ENCODE data around the gene UNC80.
"Not testable (repeated sequence)": the region's sequence is repeated elsewhere in the genome, so short reads cannot be mapped to it uniquely, and the experiment has no call there.

UNC80 gene, protein sequence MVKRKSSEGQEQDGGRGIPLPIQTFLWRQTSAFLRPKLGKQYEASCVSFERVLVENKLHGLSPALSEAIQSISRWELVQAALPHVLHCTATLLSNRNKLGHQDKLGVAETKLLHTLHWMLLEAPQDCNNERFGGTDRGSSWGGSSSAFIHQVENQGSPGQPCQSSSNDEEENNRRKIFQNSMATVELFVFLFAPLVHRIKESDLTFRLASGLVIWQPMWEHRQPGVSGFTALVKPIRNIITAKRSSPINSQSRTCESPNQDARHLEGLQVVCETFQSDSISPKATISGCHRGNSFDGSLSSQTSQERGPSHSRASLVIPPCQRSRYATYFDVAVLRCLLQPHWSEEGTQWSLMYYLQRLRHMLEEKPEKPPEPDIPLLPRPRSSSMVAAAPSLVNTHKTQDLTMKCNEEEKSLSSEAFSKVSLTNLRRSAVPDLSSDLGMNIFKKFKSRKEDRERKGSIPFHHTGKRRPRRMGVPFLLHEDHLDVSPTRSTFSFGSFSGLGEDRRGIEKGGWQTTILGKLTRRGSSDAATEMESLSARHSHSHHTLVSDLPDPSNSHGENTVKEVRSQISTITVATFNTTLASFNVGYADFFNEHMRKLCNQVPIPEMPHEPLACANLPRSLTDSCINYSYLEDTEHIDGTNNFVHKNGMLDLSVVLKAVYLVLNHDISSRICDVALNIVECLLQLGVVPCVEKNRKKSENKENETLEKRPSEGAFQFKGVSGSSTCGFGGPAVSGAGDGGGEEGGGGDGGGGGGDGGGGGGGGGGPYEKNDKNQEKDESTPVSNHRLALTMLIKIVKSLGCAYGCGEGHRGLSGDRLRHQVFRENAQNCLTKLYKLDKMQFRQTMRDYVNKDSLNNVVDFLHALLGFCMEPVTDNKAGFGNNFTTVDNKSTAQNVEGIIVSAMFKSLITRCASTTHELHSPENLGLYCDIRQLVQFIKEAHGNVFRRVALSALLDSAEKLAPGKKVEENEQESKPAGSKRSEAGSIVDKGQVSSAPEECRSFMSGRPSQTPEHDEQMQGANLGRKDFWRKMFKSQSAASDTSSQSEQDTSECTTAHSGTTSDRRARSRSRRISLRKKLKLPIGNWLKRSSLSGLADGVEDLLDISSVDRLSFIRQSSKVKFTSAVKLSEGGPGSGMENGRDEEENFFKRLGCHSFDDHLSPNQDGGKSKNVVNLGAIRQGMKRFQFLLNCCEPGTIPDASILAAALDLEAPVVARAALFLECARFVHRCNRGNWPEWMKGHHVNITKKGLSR (N-terminal part only)

DNA sequence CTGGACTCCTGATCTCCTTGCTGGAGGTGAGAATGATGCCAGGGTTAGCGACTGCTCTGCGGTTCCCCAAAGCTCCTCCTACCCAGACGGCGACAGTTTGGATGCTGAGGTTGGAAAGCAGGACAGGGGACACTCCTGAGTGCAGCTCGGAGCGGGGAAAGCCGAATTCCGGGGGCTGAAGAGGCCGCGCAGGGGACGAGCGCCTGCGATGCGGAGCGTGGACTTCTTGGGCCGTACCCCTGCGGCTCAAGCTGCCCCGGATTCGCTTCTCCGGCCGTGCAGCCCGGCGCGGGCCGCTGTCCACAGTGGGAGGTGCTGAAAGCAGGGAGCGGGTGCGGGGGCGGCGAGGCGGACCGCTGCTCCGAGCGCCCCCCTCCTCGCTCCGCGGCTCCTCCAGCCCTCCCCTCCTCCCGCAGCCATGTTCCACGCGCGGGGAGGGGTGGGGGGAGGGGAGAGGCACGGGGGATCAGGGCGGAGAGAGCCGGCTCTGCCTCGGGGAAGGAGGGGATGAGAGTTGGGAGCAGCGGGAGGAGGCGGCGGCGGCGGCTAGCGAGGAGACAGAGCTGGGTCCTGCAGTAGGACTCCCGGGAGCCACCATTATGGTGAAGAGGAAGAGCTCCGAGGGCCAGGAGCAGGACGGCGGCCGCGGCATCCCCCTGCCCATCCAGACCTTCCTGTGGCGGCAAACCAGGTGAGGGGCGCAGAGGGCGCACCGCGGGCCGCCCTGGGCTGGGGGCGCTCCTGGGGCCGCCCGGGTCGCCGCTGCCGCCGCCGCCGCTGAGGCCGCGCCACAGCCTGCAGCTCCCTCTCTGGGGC, at the start of gene UNC80:
Gene UNC80 (plus strand): TSS at position 359 of the 816 bp plus-strand sequence. CDS start 241 bp downstream, at position 600.
- DNase-seq (ENCODE audit: extremely low read depth in 1 of 2, low read depth in 1 of 2) = peak in 1 of 2 donors; percentile 7

DNA sequence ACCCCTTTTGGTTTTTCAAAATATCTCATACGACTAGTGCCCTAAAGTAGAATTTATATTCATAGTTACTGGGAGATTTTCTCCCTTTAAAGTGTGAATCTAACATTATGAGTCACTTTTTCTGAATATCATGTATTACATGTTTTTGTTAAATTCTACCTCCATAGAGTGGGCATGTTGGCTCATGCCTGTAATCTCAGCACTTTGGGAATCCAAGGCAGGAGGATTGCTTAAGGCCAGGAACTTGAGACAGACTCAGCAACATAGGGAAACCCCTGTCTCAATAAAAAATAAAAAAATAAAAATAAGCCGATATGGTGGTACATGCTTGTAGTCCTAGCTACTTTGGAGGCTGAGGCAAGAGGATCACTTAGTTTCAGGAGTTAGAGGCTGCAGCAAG, 45.3 kb upstream of the UNC80 start:
- no peak for DNase-seq (ENCODE audit: extremely low read depth in 1 of 2, low read depth in 1 of 2)

DNA sequence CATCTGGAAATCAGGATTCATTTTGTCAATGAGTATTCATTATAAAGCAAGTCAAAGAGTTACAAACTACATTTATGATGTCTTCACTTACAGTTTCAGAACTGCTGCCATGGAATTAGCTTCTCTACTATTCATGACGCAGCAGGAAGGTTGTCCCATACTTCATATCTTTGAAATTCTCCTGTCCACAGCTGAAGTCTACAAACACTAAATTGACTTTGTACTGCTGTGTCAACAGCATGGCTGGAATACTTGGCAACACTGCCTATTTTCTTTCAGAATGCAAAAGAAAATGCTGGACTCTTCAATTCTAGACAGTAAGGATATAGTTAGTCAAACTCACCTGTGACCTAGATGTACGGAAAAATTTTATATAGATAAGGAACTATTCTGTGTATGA, 44.6 kb upstream of the UNC80 start:
- DNase-seq (ENCODE audit: extremely low read depth in 1 of 2, low read depth in 1 of 2) = no peak

DNA sequence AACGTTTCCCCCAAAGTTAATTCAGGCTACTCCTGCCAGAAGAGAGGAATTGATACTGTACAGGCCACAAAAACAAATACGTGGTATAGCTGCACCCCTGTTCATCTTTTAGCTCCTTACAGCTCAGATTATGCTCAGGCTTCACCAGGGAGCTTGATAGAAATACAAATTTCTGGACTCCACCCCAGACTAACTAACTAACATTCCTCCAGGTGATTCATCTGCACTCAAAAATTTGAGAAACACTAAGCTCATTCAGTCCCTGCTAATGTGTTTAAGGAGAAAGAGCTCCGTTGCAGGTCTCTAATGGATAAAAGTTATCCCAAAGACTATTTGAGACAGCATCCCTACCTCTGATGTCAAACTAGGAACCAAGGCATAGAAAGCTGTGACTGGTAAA, 36.8 kb upstream of the UNC80 start:
- no peak for DNase-seq (ENCODE audit: extremely low read depth in 1 of 2, low read depth in 1 of 2)

DNA sequence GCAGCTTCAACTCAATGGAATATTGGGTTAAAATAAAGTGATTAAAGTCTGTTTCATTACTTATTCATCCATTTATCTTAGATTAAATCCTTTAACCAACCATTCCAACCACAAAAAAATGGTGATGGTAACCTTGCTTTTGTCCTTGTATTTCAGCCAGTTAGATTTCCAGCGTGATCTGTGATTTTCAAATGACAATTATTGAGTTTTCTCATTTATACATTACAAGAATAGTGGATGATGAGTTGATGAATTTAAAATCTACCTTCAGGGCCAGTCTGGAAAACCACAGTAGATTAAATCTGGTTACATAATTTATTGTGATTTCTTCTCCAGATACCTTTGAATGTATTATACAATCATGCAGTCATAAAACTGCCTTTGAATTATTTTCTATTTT, 29.7 kb upstream of the UNC80 start:
- no peak for DNase-seq (ENCODE audit: extremely low read depth in 1 of 2, low read depth in 1 of 2)

DNA sequence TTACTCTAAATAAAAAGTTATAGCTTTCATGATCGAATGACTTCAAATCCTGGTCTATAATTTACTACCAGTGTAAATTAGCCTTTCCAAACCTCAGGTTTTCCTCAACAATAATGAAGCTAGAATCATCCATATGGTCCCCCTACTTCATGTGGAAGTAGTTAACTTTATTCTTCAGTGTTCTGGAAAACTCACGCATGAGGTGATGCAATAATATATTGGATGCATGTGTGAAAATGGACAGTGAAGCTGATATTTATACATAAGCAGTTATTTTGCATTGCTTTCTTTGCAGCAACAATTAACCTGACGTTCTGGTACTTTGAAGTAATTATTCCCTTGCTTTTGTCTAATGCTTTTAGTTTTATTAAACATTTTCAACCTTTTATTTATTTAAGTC, 18.6 kb upstream of the UNC80 start:
- DNase-seq (ENCODE audit: extremely low read depth in 1 of 2, low read depth in 1 of 2) = no peak

DNA sequence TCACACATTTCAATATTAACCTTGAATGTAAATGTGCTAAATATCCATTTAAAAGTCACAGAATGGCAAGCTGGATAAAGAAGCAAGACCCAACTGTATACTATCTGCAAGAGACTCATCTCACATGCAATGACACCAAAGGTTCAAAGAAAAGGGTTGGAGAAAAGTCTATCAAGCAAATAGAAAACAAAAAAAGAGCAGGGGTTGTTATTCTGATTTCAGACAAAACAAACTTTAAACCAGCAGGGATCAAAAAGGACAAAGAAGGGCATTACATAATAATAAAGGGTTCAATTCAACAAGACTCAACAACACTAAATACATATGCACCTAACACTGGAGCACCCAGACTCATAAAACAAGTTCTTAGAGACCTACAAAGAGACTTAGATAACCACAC, 14.5 kb upstream of the UNC80 start:
- no peak for DNase-seq (ENCODE audit: extremely low read depth in 1 of 2, low read depth in 1 of 2)

DNA sequence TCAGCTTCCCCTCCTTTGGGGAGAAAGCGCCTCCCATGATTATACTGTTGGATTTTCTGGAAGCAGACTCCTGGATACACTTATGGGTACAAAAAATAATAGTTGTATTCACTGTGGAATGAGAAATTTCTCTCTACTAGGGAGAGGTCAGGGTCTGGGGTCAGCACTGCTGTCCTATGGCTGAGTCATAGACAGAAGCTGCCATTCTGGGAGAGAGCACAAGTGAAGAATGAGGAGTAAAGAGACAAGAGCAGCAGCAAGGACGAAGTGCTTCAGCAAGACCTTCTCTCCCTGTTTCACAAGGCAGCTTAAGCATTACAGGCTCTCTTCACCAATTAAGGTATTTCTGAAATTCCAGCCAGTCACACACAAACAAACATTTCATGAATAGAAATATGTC, 10.1 kb upstream of the UNC80 start:
- DNase-seq (ENCODE audit: extremely low read depth in 1 of 2, low read depth in 1 of 2) = no peak

DNA sequence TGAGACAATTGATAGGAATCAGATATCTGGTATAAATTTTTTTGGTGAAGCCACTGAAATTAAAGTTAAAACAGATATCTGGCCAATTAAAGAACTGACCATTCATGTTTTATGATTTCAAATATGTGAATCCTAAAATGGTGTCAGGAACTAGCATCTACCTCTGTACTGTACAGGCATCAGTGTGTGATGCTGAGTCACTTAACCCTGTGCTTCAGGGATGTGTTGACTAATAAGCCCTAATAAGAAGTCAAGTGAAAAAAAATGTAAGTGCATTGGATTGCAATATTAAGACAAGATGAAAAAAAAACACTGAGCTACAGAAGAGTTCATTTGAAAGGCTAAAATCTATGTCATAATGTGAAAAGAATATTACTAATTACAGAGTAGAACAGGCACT, 9.1 kb upstream of the UNC80 start:
- no peak for DNase-seq (ENCODE audit: extremely low read depth in 1 of 2, low read depth in 1 of 2)

DNA sequence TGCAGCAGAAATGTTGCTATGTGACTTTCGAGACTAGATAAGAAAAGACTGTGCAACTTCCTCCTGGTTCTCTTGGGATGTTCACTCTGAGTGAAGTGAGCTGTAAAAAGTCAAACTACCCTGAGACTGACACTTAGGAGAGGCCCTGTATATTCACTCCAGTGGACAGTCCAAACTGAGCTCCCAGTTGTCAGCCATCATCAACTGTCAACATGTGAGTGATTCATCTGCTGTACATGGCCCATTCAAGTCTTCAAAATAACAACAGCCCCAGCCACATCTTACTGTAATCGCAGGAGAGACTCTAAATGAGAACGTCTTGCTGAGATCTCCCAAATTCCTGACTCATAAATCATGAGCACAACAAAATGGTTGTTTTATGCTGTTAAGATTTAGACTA, 8.5 kb upstream of the UNC80 start:
- DNase-seq (ENCODE audit: extremely low read depth in 1 of 2, low read depth in 1 of 2) = no peak

DNA sequence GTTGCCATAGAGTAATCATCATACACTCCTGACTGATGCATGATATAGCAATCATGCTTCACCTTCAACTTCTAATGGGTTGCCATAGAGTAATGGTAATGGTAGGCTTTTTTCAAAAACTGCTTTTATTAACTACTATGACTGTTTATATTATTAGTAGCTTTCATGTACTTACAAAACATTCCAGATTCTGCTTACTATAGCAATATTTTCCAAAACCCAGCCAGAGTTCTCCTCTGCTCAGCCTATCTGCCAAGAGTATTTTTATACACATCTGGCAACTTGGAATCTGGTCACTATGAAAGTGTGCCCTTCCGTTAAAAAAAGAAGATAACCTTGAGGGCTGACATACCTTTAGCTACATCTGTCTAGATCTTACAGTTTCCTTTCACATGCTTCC, 5.0 kb upstream of the UNC80 start:
- no peak for DNase-seq (ENCODE audit: extremely low read depth in 1 of 2, low read depth in 1 of 2)

DNA sequence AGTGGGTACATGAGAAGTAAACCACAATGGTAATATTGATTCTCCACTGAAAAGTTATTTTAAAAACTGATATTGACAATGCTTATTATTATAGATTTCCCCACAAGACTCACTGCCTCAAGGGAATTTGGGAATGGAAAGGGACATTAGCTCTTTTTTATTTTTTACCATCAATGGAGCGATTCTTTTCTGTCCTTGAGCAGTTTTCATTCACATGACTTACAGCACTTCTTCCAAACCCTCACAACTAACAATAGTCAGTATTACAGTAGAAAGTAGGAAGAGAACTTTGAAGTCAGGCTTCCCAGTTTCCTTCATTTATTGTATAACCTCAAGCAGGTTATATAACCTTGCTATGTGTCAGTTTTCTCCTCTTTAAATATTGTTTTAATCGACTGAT, 4.3 kb upstream of the UNC80 start:
- no peak for DNase-seq (ENCODE audit: extremely low read depth in 1 of 2, low read depth in 1 of 2)

DNA sequence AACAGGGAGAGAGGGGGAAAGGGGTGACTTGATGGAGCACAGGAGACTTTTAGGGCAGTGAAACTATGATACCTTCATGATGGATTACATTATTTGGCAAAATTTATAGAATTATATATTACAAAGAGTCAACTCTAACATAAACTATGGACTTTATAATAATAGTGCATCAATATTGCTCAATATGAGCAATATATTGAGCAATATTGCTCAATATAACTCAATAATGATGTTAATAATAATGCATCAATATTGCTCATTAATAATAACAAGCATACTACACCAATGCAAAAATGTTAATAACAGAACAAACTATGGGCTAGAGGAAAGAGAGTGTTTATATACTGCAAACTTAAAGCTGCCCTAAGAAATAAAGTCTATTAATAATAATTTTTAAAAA, 3.1 kb upstream of the UNC80 start:
- no peak for DNase-seq (ENCODE audit: extremely low read depth in 1 of 2, low read depth in 1 of 2)

DNA sequence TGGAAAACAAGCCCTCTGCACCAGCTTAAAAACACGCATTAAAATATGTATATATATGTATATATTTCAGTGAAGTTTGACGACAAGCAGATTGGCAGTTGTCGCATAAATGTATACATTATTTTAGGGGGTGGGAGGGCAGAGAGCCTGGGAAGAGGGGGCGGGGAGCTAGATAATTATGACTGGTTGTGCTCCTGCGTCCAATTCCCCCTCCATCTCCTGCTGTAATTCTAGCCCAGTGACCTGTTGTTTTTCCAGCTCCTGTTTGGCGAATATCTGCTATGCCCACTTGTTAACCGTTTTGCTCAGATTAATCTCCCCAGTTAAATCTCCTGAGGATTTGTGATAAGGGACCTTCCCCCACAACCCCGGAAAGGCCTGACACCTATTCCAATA, 656 bp downstream of the UNC80 start:
- DNase-seq (ENCODE audit: extremely low read depth in 1 of 2, low read depth in 1 of 2) = no peak

DNA sequence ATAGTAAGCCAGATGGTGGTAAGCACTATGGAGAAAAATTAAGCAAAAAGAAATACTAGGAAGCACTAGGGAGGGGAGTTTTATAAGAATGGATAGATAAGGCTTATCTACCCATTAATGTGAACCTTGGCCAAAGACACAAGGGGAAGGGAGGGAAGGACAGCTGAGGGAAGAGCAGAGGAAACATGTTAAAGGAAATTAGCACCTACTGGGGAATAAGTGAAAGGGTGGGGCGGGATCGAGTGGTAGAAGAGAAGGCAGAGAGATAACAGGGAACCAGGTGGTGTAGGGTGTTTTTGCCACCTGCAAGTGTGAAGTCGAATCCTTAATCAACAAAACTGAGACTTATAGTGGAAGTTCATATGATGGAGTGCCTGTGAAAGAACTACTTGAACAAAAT, 1.7 kb downstream of the UNC80 start:
- no peak for DNase-seq (ENCODE audit: extremely low read depth in 1 of 2, low read depth in 1 of 2)

DNA sequence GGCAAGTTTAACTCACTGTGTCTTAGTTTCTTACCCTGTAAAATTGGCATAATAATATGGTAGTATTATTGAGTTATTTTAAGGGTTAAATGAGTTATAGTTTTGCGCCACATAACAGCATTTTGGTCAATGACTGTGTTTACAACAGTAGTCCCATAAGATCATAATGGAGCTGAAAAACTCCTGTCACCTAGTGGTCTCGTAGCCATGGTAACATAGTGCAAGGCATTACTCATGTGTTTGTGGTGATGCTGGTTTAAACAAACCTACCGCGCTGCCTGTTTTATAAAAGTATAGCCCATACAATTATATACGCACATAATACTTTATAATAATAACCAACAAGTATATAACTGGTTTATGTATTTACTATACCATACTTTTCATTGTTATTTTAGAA, 15.8 kb downstream of the UNC80 start:
- DNase-seq (ENCODE audit: extremely low read depth in 1 of 2, low read depth in 1 of 2) = no peak

DNA sequence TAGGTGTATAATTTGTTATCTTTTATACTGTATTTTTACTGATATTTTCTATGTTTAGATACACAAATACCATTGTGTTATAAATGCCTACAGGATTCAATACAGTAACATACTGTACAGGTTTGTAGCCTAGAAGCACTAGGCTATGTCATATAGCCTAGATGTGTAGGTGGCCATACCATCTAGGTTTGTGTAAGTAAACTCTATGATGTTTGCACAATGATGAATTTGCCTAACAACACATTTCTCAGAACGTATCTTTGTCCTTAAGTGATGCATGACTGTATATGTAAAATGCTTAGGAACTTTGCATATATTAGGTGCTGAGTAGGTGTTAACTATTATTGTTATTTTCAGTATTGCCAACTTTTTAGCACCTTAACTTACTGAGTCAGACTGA, 17.3 kb downstream of the UNC80 start:
- no peak for DNase-seq (ENCODE audit: extremely low read depth in 1 of 2, low read depth in 1 of 2)

DNA sequence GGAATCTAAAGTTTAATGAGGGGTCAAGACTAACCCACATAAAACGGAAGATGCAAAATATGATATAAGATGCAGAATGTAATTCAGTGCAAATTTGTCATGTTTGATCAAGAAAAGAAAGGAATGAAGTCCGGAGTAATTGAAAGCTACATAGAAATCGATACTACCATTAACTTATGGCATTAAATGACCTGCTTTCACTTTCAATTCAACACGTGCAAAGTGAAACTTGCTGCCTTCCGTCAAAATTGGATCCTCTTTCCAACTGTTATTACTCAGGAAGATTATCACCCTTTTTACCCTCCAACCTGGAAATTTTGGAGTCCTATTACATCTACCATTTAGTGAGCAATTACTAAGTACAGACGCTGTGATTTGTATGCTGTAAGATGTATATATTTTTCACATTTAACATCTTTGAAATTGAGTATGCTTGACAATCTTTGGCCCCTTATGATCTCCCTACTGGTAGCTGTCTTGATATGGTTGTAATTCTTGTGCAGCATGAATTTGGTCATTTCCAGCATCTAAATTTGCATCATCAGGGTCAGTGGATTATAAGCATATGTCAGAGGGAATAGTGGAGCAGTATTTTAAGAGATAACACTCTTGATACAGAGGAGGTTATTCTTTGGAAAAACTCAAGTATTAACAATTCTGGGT, 18.6 kb downstream of the UNC80 start:
- DNase-seq (ENCODE audit: extremely low read depth in 1 of 2, low read depth in 1 of 2) = no peak

DNA sequence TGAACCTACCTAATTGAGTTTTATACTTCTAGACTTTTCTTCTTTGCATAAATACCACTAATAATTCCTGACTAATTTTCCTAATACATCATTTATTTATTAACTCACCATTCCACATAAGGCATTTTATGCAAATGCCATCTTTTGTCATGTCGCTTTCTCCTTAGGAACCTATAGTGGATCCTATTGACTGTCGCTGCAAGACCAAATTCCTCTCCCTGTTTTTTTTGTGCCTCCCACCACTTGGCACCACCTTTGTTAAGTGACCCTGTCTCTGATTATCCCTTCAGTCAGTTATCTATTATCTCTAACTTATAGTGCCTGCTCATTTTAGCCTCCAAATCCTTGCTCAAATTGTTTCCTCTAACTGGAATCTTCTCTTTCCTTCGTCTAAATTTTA, 19.5 kb downstream of the UNC80 start:
- no peak for DNase-seq (ENCODE audit: extremely low read depth in 1 of 2, low read depth in 1 of 2)

DNA sequence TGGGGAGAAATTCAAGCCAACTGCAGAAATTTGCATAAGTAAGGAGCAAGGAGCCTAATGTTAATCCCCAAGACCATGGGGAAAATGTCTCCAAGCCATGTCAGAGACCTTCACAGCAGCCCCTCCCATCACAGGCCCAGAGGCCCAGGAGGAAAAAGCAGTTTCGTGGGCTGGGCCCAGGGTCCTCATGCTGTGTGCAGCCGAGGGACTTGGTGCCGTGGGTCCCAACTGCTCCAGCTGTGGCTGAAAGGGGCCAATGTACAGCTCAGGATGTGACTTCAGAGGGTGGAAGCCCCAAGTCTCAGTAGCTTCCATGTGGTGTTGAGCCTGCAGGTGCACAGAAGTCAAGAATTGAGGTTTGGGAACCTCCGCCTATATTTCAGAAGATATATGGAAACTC, 23.8 kb downstream of the UNC80 start:
- DNase-seq (ENCODE audit: extremely low read depth in 1 of 2, low read depth in 1 of 2) = not testable (repeated sequence)

Measured in stimulated activated CD8-positive, alpha-beta memory T cell treated with anti-CD3 and anti-CD28 coated beads, Interleukin-7, amount 100 ng/mL, for 48 hours (primary cell).